Measurements from ENCODE around the gene RNF112. TPM values are rescaled to one million over a fixed set of nuclear protein-coding genes. Genes with fewer than 3 reads are reported as not detected.

The RNF112 gene
- total RNA-seq, 1 experiment from 2014 or later: 0.81 TPM

- Histone ChIP-seq H2AFZ (ENCODE audit: low read length) (no peak overlapping the region), H2BK5ac (ENCODE audit: insufficient read length, low read length) (no peak overlapping the region), H3K4ac (ENCODE audit: low read depth, low read length) (no peak overlapping the region), H3K23ac (ENCODE audit: insufficient read length, low read depth, low read length) (no peak overlapping the region), H4K20me1 (ENCODE audit: control insufficient read depth, insufficient read depth, insufficient read length) (no peaks in the 10 kb centered on the region), H4K8ac (replicated peaks; ENCODE audit: insufficient read length, low read depth, low read length) (no peak overlapping the region), H3K9ac (ENCODE audit: extremely low read depth, insufficient read length, low read length) (no peak overlapping the region), H3K56ac (ENCODE audit: insufficient read length, low read depth, low read length) (no peak overlapping the region), H2BK20ac (ENCODE audit: low read depth, low read length, poor library complexity, severe bottlenecking) (no peak overlapping the region), H3K79me1 (ENCODE audit: insufficient read depth, low read depth, low read length, poor library complexity, severe bottlenecking) (no peaks in the 10 kb centered on the region), H3K14ac (ENCODE audit: insufficient read depth, low read length) (no peak overlapping the region), H3K27ac (ENCODE audit: insufficient read length, low read depth, low read length) (no peak overlapping the region), H3K27me3 (ENCODE audit: insufficient read depth, low read length) (no peaks in the 10 kb centered on the region), H2BK12ac (ENCODE audit: insufficient read length, low read depth, low read length) (no peak overlapping the region), H3T11ph (ENCODE audit: low read length) (no peak overlapping the region), H3K4me2 (ENCODE audit: insufficient read depth, insufficient read length, low read length) (no peak overlapping the region), H2AK5ac (ENCODE audit: insufficient read length, low read length) (no peak overlapping the region), H3K9me3 (ENCODE audit: control insufficient read depth, low read depth, low read length) (no peaks in the 10 kb centered on the region), H3K23me2 (ENCODE audit: insufficient read length, low read depth, low read length, poor library complexity, severe bottlenecking) (no peaks in the 10 kb centered on the region), H4K91ac (ENCODE audit: insufficient read length, low read depth, low read length) (no peak overlapping the region), H2BK120ac (ENCODE audit: low read depth, low read length, poor library complexity, severe bottlenecking) (no peak overlapping the region), H3K18ac (ENCODE audit: insufficient read length, low read depth, low read length) (no peak overlapping the region), H2BK15ac (ENCODE audit: low read depth, low read length) (no peak overlapping the region), H3K4me1 (ENCODE audit: insufficient read depth, low read length) (no peaks in the 10 kb centered on the region; the same call in 1 of the 2 replicates), H3K79me2 (ENCODE audit: insufficient read depth, low read length) (no peaks in the 10 kb centered on the region), H4K5ac (ENCODE audit: insufficient read length, low read depth, low read length) (no peak overlapping the region)
- no peaks in the 10 kb centered on the region for H3K9me3 Mint-ChIP-seq
- WGBS (ENCODE audit: extremely low coverage, insufficient read length, low lambda C conversion rate): no CpG with 5 or more reads among the region's 1 CpG
- no peaks in the 10 kb centered on the region; the same call in 1 of the 2 replicates for H3K27me3 Mint-ChIP-seq (ENCODE audit: low read depth)
- peaks cover 9 to 14% of the 10 kb centered on the region in 2 experiments for H3K4me1 Mint-ChIP-seq
- H3K4me3 Mint-ChIP-seq: no peak overlapping the region
- no peaks in the 10 kb centered on the region for H3K36me3 Mint-ChIP-seq (ENCODE audit: insufficient read depth in 1 of 3, low read depth in 3 of 3)
- no peak for DNase-seq
- no peak overlapping the region for H3K27ac Mint-ChIP-seq
- no peak for TF ChIP-seq CTCF (conservative IDR thresholded peaks at IDR 0.05)
Observed at GRCh38 chr17:19402171-19402570, 8.9 kb upstream of the RNF112 start.

Measured in H9 (cell line).